ENCODE data around the gene CAPG. TPM values are rescaled to one million over a fixed set of nuclear protein-coding genes. Genes with fewer than 3 reads are reported as not detected.
"Not testable (repeated sequence)": the region's sequence is repeated elsewhere in the genome, so short reads cannot be mapped to it uniquely, and the experiment has no call there.

Gene CAPG
- total RNA-seq, 1 experiment from 2014 or later: 1.4 TPM

- peaks cover 21% of the 10 kb centered on the region for H3K4me1 ChIP-seq (replicated peaks)
- H3K4me3 ChIP-seq: no peak overlapping the region
- no peaks in the 10 kb centered on the region for H3K27me3 ChIP-seq (replicated peaks)
- no peak for DNase-seq (ENCODE audit: low read depth in 1 of 2, low spot score in 2 of 2)
- peaks cover 18% of the 10 kb centered on the region for H3K36me3 ChIP-seq
- H3K9me3 ChIP-seq (replicated peaks): no peaks in the 10 kb centered on the region
- H3K27ac ChIP-seq: no peak overlapping the region
Measured at GRCh38 chr2:85393836-85394235, 16.3 kb downstream of the CAPG start.

- no peak overlapping the region for H3K4me3 ChIP-seq
- H3K9me3 ChIP-seq (replicated peaks): no peaks in the 10 kb centered on the region
- H3K27ac ChIP-seq: no peak overlapping the region
- peaks cover 21% of the 10 kb centered on the region for H3K4me1 ChIP-seq (replicated peaks)
- DNase-seq (ENCODE audit: low read depth in 1 of 2, low spot score in 2 of 2): no peak
- H3K36me3 ChIP-seq: peaks cover 35% of the 10 kb centered on the region
- H3K27me3 ChIP-seq (replicated peaks): no peaks in the 10 kb centered on the region
Measured at GRCh38 chr2:85390941-85391669, 19.1 kb downstream of the CAPG start.

DNA sequence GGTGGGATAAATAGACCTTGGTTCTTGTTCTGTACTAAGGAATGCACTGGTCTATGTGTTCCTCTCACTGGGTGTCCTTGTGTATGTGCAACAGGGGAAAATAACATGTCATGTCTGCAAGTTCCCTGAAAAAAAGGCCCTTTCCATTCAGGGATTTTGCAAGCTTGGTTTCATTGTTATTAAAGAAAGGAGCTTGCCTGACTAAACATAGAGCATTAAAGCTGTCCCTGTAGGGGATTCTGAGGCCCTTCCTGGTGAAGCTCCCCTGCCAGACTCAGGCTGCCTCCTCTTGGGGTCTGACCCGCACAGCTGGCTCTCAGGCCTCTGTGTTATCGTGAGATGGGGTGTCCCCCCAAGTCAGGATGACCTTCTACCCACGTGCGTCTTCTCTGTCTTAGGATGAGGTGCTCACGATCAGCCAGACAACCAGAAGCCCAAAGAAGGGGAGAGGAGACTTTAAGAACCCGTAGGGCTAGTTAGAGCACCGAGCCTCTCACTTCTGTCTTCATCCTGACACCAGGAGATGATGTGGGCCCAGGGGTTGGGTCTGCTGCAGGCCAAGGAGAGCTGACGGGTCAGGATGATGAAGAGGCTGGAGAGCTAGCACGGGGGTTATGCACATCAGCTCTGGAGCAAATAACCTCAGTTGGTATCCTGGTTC, 21.2 kb downstream of the CAPG start:
- H3K27ac ChIP-seq: no peak overlapping the region
- no peaks in the 10 kb centered on the region for H3K9me3 ChIP-seq (replicated peaks)
- H3K4me1 ChIP-seq (replicated peaks): peaks cover 16% of the 10 kb centered on the region
- H3K4me3 ChIP-seq: no peak overlapping the region
- no peak for DNase-seq (ENCODE audit: low read depth in 1 of 2, low spot score in 2 of 2)
- peaks cover 53% of the 10 kb centered on the region for H3K36me3 ChIP-seq
- H3K27me3 ChIP-seq (replicated peaks): no peaks in the 10 kb centered on the region

DNA sequence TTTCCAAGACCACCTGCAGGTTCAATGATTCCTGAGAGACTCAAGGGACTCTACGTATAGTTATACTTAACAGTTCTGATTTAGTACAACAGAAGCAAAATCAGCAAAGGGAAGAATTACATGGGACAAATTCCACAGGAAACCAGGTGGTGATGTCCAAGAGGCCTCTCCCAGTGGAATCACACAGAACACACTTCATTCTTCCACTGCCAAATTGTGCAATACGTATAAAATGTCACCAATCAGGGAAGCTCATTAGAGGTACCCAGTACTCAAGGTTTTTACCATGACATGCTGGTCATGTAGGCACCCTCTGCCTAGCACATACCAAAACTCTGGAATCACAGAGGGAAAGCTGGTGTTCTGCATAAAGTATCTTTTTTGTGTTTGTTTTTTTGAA, 22.4 kb downstream of the CAPG start:
- peaks cover 17% of the 10 kb centered on the region for H3K4me1 ChIP-seq (replicated peaks)
- H3K27me3 ChIP-seq (replicated peaks): no peaks in the 10 kb centered on the region

GRCh38 chr2:85385746-85386145, 24.4 kb downstream of the CAPG start:
- H3K4me1 ChIP-seq (replicated peaks): peaks cover 12% of the 10 kb centered on the region
- peaks cover 58% of the 10 kb centered on the region for H3K36me3 ChIP-seq
- no peaks in the 10 kb centered on the region for H3K27me3 ChIP-seq (replicated peaks)
- no peak overlapping the region for H3K27ac ChIP-seq
- H3K9me3 ChIP-seq (replicated peaks): no peaks in the 10 kb centered on the region
- H3K4me3 ChIP-seq: no peak overlapping the region
- no peak for DNase-seq (ENCODE audit: low read depth in 1 of 2, low spot score in 2 of 2)

More for the DNA sequence above, 22.4 kb downstream of the CAPG start:
- H3K4me3 ChIP-seq: no peak overlapping the region
- no peak for DNase-seq (ENCODE audit: low read depth in 1 of 2, low spot score in 2 of 2)
- H3K9me3 ChIP-seq (replicated peaks): no peaks in the 10 kb centered on the region
- H3K36me3 ChIP-seq: peaks cover 62% of the 10 kb centered on the region
- no peak overlapping the region for H3K27ac ChIP-seq

- peaks cover 12% of the 10 kb centered on the region for H3K4me1 ChIP-seq (replicated peaks)
- no peaks in the 10 kb centered on the region for H3K27me3 ChIP-seq (replicated peaks)
- no peak overlapping the region for H3K4me3 ChIP-seq
- no peaks in the 10 kb centered on the region for H3K9me3 ChIP-seq (replicated peaks)
- no peak overlapping the region for H3K27ac ChIP-seq
- DNase-seq (ENCODE audit: low read depth in 1 of 2, low spot score in 2 of 2): no peak
- H3K36me3 ChIP-seq: peaks cover 62% of the 10 kb centered on the region
Measured at GRCh38 chr2:85383850-85384249, 26.3 kb downstream of the CAPG start.

DNA sequence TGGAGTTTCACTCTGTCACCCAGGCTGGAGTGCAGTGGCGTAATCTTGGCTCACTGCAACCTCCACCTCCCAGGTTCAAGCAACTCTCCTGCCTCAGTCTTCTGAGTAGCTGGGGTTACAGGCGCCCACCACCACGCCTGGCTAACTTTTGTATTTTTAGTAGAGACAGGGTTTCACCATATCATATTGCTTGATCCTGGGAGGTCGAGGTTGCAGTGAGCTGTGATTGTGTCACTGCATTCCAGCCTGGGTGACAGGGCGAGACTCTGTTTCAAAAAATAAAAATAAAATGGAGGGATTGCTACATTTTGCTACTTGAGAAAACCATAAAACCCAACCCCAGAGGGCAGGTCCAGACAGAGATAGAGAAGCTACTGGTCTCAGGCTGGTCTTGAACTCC, 27.0 kb downstream of the CAPG start:
- H3K36me3 ChIP-seq: peaks cover 66% of the 10 kb centered on the region

GRCh38 chr2:85380048-85380447, 30.1 kb downstream of the CAPG start:
- Histone ChIP-seq H3K4me3 (no peak overlapping the region), H3K27ac (no peak overlapping the region), H3K27me3 (replicated peaks) (no peaks in the 10 kb centered on the region), H3K9me3 (replicated peaks) (no peaks in the 10 kb centered on the region), H3K36me3 (peaks cover 54% of the 10 kb centered on the region), H3K4me1 (replicated peaks) (peaks cover 39% of the 10 kb centered on the region)
- no peak for DNase-seq (ENCODE audit: low read depth in 1 of 2, low spot score in 2 of 2)

More for the DNA sequence above, 27.0 kb downstream of the CAPG start:
- H3K9me3 ChIP-seq (replicated peaks); H3K4me3 ChIP-seq; H3K27me3 ChIP-seq (replicated peaks): not testable (repeated sequence)
- H3K27ac ChIP-seq: peak overlapping the region; percentile 53
- H3K4me1 ChIP-seq (replicated peaks): peaks cover 12% of the 10 kb centered on the region
- DNase-seq (ENCODE audit: low read depth in 1 of 2, low spot score in 2 of 2): peak in 1 of 2 experiments; percentile 33

GRCh38 chr2:85378257-85378656, 31.9 kb downstream of the CAPG start:
- H3K4me3 ChIP-seq: no peak overlapping the region
- H3K4me1 ChIP-seq (replicated peaks): peaks cover 46% of the 10 kb centered on the region
- H3K27me3 ChIP-seq (replicated peaks): no peaks in the 10 kb centered on the region
- H3K36me3 ChIP-seq: peaks cover 43% of the 10 kb centered on the region
- H3K27ac ChIP-seq: no peak overlapping the region
- 0 out of 2 replicates have a peak, but pooled peaks cover 3% of the 10 kb centered on the region for H3K9me3 ChIP-seq (replicated peaks)
- DNase-seq (ENCODE audit: low read depth in 1 of 2, low spot score in 2 of 2): no peak

DNA sequence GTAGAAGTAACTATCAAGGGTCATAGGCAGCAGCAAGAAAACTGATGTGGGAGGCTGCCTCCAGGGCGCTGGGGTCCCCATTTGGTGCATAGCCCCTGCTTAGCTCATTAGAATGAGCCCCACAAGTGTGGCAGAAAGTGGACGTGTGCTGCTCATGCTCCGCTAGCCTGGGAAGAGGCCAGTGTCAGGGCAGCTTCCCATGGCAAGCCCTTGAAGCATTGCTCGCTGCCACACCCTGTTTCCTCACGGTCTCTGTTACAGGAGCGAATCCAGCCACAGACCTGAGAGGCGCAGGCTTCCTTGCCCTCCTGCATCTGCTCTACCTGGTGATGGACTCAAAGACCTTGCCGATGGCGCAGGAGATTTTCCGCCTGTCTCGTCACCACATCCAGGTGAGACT, 33.1 kb downstream of the CAPG start:
- Histone ChIP-seq H3K27me3 (replicated peaks) (no peaks in the 10 kb centered on the region), H3K9me3 (replicated peaks) (0 out of 2 replicates have a peak, but pooled peaks cover 3% of the 10 kb centered on the region), H3K4me3 (no peak overlapping the region), H3K36me3 (peaks cover 43% of the 10 kb centered on the region), H3K27ac (peak overlapping the region; percentile 70), H3K4me1 (replicated peaks) (peaks cover 39% of the 10 kb centered on the region)
- DNase-seq (ENCODE audit: low read depth in 1 of 2, low spot score in 2 of 2): no peak

DNA sequence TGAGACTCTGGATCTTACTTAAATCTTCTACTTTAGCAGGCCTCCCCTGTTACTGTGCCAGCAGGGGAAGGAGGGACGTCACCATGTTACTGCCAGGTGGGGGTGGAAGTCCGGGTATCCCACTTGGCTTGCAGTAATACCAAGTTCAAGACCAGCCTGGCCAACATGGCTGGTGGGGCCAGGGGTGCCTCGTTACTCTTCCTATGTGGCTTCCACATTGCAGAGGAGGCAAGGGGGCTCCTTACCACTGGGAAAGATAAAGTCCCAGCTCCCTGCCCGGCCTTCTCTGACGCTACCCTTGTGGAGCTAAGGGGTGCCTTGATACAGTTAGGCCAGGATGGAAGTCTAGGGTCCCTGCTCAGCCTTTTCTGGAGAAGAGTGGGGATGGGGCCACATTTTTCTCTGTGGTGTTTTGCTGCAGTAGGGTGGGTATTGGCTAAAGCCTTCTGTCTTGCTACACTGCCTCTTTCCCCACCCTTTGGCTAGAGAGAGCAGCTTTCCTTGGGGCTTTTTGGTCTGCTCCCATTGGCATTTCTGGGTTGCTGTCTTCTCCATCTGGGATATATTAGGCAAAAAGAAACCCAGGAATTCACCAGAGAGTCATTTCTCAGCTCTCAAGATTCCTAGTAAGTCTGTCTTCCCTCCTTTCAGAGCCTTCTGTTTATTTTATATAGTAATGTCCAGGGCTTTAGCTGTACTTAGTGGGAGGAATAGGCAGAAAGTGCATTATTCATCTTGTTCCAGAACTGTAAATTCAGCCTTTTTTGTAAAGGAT, 33.7 kb downstream of the CAPG start:
- peak in 1 of 2 experiments; percentile 77 for DNase-seq (ENCODE audit: low read depth in 1 of 2, low spot score in 2 of 2)
- Histone ChIP-seq H3K4me3 (no peak overlapping the region), H3K27ac (peak overlapping the region; percentile 70)

GRCh38 chr2:85371045-85371444, 39.1 kb downstream of the CAPG start:
- no peak overlapping the region for H3K27ac ChIP-seq
- peaks cover 3% of the 10 kb centered on the region; the same call in 1 of the 2 replicates for H3K9me3 ChIP-seq (replicated peaks)
- H3K4me3 ChIP-seq: no peak overlapping the region
- peaks cover 19% of the 10 kb centered on the region for H3K36me3 ChIP-seq
- DNase-seq (ENCODE audit: low read depth in 1 of 2, low spot score in 2 of 2): no peak
- H3K27me3 ChIP-seq (replicated peaks): no peaks in the 10 kb centered on the region
- H3K4me1 ChIP-seq (replicated peaks): peaks cover 35% of the 10 kb centered on the region

More for the DNA sequence above, 33.7 kb downstream of the CAPG start:
- Histone ChIP-seq H3K4me1 (replicated peaks) (peaks cover 39% of the 10 kb centered on the region), H3K36me3 (peaks cover 40% of the 10 kb centered on the region), H3K27me3 (replicated peaks) (no peaks in the 10 kb centered on the region), H3K9me3 (replicated peaks) (0 out of 2 replicates have a peak, but pooled peaks cover 3% of the 10 kb centered on the region)

- no peak overlapping the region for H3K4me3 ChIP-seq
Measured at GRCh38 chr2:85369500-85369899, 40.7 kb downstream of the CAPG start.

More at GRCh38 chr2:85369500-85369899, 40.7 kb downstream of the CAPG start:
- DNase-seq (ENCODE audit: low read depth in 1 of 2, low spot score in 2 of 2): peak in 1 of 2 experiments; percentile 28
- Histone ChIP-seq H3K27me3 (replicated peaks) (no peaks in the 10 kb centered on the region), H3K9me3 (replicated peaks) (peaks cover 2% of the 10 kb centered on the region; the same call in 1 of the 2 replicates), H3K27ac (no peak overlapping the region), H3K36me3 (peaks cover 16% of the 10 kb centered on the region), H3K4me1 (replicated peaks) (peaks cover 19% of the 10 kb centered on the region)
